Measurements from ENCODE around the gene AGAP1.

The AGAP1 gene

DNA sequence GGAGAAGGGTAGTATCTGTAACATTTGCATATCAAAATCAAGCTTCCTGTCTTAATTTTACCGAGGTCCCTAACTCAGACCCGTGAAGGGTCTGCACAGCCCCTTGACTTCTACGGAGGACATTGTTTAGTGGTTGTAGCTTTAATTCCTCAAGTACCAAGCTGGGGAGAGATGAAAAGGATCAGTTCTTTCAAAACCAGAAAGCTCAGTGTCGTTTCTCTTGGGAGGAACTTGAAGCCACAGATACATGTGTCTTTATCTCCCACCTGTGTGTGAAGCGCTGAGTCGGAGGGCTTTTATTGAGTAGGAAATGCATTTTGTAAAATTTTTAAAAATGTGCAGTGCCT, 410.7 kb downstream of the AGAP1 start:
- DNase-seq: no peak

DNA sequence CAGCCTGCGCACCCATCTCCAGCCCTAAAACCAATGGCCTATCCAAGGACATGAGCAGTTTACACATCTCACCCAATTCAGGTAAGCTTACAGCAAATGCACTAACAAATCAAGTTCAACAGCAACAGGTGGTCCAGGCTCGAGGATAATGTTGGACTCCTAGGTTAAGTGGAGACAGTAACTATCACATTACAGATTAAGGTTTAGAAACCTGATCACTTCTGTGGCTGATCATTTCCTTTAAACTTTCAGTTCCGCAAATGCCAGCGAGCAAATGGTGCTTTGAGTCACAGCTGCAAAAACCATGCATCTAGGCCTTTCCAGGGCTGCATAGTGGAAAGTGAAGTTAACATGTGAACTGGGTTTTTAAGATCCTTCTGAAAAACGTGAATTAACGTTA, 415.0 kb downstream of the AGAP1 start:
- no peak for DNase-seq

DNA sequence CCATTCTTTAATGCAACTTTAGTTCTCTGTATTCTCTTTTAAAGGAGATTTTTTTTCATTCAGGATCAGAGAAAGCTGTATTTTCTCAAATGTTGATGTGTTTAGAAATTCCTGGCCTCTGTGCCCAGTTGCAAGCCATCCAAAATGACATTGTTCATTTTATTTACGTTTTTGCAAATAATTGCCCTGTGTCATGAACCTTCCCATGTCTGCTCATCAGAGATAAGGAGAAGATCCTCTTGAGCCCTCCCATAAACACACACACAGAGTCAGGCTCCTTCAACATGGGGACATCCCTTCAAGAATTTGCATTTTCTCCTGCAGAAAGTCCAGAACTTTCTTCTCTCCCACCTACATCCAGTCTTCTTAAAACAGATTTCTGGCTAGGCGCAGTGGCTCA, 415.5 kb downstream of the AGAP1 start:
- no peak for DNase-seq

DNA sequence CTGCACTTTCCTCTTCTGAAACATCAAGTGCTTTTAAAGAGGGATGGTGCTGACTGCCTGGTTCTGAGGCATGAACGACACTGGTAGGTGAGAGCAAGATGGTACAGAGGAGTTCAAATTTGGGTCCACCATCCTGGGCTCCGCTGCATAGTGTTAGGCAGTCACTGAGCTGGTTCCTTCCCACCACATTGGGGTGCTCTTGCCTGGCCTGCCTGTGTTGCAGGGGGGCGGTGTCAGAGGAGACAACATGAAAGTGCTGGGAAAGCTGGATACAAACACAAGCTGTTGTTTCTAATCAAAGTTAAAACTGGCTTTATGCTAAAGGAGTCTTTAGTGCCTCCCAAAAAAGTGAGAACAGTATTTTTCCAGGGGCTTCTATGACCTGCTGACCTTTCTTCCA, 416.2 kb downstream of the AGAP1 start:
- DNase-seq: no peak

DNA sequence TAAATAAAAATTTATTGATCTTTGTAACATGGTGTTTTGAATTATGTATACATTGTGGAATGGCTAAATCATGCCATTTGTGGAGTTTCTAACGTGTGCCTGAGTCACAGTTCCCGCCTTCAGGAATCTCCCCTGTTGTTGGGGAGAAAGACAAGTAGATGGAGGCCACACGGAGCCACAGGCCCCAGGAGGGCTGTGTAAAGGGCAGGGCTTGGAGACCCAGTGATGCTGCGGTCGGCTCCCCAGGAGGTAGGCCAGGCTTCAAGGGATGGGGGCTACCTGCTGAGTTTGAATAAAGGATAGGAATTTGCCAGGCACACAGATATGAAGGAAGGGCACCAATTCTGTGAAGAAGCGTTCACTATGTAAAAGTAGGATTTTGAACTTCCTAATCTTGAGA, 417.3 kb downstream of the AGAP1 start:
- DNase-seq: no peak

DNA sequence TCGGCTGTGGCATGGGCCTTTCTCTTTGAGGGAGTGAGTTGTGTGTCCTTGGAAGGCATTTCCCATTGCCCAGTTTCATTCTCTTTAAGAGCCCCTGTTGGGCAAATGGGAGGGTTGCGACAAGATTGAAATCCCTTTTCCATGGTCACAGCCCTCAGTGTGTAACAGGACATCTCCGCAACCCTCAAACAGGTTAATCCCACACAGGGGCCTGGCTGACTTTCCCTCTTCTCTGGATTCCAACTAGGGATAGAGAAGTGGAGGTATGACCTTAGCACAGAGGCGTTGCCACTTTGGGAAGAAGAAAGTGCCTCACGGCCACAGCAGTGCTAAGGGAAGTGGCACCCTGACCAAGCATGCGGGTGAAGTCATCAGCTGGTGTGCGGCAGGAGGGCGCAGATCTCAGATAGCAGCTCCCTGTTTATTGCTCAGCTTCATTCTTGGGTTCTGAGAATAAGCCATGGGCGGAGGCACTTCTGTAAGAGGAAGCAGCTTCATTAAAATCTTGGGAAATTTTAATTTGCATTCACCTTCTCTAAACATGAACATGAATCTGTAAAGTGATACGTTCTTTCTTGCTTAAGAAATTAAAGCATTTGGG, 417.9 kb downstream of the AGAP1 start:
- no peak for DNase-seq

DNA sequence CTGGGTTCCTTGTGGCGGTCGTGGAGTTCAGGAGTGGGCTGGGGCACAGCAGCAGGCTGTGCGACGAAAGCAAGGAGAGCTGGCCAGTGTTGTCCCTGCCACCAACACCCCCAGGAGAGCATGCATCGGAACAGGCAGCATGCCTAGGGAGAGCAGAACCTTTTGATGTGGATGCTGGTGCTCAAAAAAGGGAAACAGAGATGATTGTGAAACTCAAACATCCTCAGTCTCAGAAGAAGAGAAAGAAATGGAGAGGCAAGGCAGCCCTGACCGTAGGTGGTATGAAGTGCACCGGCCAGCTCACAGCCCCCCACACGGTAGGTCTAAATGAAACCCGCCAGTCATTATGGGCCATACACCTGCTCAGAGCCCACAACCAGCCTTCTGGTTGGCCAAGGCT, 420.9 kb downstream of the AGAP1 start:
- DNase-seq: no peak

DNA sequence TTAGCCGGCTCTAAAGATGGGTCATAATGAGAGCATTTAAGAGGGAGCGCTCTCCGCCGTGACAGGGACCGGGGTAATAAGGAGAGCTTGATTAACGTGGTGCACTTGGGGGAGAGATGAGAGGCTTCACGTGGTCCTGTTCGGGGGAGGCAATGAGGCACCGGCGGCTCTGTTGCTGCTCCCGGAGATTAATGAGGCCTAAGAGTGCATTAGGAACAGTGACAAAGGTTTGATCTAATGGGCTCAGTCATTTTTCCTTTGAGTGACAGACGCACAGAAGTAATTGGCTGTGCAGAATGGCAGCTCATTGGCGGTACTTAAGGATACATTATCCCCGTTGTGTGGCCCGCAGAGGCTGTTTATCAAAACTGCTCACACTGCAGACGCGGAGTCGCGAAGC, 423.7 kb downstream of the AGAP1 start:
- no peak for DNase-seq

DNA sequence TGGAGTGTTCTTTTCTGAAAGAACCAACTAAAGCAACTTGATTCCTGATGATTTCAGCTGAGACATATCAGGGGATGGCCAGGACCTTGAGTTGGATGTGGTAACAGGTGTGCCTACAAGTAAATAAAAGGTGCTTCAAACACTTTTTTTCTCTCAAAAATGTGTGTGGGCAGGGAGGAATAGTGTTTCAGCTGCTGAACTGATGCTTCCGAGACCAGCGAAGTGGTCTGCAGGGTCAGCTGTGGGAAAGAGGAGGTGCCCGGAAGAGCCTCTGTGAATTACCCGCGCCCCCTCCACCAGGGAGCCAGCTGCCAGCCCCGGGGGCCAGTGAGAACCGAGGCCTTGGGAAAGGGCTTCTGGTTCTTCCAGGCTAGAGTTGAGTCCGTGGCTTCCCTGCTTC, 425.0 kb downstream of the AGAP1 start:
- no peak for DNase-seq

DNA sequence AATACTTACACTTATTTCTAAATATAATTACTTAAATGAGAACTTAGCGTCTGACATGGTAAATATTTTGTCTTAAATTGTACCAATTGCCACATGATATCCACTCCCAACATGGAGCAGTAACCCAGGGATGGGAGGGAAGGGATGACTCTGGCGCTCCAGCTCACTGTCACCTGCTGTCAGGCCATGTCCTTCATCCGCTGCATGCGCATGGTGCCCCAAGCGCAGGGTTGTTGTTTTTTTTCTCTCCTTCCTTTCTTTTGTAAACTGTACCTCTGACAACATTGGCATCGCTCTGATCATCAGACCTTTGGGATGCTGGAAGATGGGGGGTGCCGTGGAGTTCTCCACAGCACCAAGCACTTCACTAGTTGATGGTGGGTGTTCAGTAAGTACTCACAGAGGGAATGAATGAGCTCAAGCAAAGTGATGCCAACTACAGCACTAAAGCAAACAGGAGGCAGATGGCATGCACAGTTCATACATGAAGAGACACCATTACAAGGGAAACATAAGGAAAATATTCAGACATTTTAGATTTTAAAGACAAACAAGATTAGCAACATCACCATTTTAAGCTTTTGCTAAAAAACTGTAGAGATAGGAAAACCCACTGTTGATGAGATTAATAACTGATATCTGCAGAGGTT, 426.5 kb downstream of the AGAP1 start:
- DNase-seq: no peak

DNA sequence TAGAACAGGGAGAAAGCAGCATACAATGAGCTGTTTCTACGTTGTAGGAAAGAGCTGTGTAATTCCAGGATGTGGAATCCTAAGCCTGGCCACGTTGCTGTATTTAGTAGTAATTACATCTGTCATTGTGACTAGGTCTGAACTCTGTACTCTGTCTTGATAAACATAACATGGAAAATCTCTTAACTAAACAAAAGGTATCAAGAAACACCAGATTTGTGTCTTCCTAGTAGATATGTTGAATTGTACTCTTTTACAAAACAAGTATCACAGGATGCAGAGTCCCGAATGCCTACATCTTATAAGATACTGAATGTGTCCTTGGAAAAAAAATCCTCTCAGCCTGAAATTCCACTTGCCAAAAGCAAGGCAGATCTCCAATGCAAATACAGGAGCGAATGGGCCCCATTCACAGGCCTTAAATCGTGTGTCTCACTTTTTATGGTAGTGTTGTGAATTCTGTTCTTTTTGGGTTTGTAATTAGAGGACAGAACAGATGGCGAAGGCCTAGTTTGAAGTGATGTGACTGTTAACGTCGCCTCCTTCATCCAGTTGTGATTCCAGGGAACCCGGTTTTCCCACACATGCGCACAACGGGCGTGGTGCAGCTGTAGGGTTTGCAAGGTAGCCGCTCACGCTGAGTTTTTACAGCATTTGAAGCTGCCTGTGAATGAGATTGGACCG, 427.8 kb downstream of the AGAP1 start:
- no peak for DNase-seq

DNA sequence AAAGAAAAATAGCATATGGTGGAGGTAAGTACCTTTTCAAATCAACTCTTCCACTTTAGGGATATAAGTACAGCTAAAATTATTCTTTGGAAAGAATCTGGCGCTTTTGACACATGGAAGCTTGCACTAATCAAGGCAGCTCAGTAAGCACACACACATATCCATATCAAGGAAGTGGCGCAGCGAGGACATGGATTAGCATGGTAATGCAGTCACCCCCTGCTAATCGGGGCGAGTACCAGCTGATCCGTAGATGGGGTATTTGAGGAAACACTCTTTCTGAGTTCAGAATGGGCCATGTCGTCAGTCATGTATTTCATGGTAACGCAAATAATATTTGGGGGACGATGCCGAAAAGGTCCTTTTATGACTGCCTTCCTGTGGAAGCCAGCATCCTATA, 429.0 kb downstream of the AGAP1 start:
- DNase-seq: no peak

DNA sequence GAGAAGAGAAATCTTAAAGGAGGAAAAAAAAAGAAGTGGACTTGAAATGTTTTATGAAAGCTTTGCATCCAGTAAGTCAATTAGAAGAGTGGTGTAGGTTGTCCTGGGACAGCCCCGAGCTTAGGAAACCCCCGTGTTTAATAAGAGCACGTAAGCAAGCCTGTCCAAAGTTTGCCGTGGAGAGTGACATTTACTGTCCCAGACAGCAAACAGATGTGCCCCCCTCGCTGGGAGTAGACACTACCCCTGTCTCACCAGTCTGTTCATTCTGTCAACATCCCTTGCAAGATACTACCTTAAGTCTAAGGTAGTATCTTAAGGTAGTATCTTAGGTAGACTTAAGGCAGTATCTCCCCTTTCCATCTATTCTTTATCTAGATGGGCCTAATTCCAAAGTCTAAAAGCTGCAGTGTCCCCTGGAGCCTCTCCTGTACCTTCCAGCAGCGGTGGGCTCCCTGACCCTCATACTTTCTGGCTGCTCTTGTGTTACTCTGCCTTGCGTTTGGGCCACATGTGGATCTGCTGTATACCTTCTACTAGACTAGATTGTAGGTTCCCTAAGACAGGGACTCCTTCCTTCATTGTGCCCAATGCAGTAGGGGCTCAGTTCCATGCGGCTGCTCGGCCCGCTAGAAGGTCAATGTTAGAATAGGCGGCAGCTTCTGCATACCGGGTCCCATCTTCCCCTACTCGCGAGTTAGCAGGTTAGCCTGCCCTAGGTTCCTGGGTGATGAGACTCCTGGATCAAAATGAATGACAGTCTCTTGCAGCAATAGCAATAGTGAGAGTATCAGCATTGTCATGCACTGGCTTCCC, 430.2 kb downstream of the AGAP1 start:
- DNase-seq: no peak

DNA sequence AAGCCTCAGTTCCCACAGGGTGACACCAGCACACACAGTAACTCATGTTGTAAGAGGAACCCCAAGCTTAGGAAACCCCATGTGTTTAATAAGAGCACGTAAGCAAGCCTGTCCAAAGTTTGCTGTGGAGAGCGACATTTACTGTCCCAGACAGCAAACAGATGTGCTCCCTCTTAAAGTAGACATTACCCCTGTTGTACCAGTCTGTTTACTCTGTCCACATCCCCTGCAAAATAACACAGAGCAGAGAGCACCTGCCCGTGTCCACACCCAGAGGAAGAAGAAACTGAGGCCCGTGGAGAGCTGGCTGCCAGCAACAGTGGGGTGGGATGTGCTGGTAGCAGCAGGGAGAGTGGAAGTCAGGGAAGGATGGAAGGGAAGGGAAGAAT, 430.8 kb downstream of the AGAP1 start:
- no peak for DNase-seq

DNA sequence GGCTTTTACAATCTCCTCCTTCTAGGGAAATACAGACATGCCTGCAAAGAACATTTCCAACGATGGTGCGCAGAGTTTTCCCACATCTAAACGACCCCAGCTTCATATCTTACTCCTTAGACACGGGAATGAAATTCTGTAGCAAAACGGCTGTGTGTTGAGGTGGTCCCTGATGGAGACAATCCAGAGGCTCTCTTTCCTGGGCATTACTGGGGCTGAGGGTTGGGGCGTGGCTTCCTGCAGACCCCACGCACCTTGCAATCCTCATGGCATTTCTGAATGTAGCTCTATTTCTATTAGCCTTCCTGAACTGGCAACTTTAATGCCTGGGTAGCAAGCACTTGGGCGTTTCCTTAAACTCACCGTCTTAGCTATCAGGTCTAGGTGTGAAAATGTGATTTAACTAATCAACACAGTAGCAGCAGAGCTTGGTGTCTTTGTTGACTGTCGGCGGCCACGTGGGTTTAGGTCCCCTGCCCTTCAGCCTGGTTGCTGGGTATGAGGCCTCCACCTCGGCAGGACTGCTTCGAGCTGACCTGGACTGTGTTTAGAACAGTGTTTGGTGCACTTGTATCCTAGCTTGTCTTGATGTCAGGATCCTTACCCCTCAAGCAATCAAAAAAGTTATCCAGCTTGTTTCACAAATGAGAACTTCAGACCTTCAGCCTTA, 431.5 kb downstream of the AGAP1 start:
- no peak for DNase-seq

DNA sequence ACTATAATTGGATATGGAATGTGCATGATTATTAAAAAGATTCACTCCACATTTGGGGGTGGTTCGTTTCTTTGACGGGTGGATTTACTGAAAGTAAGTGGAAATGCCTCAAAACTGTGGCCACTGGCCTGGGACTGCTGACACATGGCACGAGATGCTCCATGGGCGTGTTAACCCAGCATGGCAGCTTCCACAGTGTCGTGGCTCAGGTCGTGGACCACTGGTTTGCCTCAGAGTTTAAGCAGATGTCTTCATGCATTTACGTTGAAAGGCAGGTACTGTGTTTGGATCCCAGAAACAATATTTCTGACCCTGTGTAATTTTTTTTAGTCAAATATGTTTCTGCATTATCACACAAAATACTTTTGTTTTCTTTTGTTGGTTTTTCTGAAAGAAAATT, 432.4 kb downstream of the AGAP1 start:
- DNase-seq: no peak

DNA sequence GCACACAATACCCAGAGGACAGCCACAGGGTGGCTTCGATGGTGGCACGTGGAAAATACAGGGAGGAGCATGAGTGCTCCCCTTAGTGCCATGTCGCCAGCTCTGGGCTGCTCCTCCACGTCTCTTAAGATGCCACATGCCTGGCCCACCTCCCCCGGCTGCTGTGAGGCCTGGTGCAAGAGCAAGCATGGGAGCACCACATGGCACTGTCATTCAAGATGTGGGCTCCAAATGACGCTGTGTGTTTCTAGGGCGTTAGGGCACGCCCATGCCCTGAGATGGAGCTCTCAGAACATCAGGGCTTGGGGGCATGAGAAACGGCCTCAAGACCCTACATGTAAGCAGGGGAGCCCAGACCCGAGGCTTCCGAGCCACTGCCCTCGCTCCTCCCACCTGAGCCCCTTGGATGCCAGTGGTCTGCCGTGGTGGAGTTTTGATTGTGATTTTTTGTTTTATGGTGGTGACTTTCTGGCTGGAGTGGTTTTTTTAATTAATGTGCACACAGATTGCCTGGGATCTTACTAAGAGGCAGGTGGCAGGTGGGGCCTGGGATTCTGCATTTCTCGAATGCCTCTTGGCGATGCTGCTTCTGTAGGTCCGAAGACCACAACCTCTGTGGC, 435.0 kb downstream of the AGAP1 start:
- DNase-seq: no peak

DNA sequence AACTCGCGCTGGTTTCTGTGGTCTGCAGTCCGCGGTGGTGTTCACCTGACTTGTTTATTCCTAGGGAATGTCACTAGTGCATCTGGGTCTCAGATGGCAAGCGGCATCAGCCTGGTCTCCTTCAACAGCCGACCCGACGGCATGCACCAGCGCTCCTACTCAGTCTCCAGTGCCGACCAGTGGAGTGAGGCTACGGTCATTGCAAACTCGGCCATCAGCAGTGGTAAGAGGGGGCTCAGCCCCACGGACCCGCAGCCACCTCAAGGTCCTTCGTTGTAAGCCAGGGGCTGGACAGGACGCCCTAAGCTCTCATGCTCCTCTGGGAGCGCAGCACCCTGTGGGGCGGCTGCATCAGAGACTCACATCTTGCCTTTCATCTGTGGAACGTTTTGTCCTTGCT, 436.9 kb downstream of the AGAP1 start:
- DNase-seq: no peak

DNA sequence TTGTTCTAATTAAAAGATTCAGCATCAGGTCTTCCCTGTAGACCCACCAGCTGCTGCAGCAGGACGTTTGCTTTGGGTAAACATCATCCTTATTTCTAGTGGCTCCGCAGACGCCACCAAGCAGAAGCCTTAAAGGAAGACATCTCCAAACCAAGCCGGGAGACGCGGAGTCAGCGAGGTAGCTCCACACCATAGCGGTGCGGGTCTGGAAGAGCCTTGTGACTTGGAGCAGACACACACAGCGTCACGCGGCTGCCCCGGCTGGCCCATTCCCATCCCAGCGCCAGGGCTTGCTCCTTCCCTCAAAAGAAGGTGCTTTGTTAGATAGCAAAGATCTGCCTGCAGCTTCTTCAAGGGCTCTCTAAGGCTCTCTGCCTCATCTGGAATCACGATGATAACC, 437.8 kb downstream of the AGAP1 start:
- DNase-seq: no peak

DNA sequence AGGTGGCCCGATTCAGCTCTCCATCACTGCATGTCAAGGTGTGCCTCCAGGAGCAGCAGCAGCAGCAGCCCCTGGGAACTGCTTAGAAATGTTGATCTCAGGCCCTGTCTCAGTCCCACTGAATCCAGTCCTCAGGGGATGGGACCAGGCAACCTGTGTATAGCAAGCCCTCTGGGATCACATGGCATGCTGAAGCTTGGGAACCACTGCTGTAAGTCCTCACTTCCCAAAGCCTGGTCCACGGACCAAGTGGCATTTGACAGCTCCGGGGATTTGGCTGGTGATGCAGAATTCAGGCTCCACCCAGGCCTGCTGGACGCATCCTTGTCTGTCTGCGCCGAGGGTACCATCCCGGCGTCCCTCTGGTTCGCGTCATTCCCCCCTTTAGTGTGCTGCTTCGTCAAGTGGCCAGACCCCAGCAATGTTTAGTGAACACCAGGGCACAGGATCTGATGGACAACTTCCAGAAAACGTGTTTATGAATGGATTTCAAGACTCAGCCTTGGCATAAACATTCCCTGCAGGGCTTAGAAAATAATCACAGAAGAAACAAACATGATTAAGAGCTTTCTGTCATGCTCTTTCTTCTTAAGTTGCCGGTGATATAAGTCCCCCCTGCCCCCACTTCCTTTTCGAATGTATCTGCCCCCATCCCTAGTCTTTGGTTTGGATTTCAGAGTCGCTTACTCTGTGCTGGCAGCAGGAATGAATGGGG, 440.4 kb downstream of the AGAP1 start:
- no peak for DNase-seq

DNA sequence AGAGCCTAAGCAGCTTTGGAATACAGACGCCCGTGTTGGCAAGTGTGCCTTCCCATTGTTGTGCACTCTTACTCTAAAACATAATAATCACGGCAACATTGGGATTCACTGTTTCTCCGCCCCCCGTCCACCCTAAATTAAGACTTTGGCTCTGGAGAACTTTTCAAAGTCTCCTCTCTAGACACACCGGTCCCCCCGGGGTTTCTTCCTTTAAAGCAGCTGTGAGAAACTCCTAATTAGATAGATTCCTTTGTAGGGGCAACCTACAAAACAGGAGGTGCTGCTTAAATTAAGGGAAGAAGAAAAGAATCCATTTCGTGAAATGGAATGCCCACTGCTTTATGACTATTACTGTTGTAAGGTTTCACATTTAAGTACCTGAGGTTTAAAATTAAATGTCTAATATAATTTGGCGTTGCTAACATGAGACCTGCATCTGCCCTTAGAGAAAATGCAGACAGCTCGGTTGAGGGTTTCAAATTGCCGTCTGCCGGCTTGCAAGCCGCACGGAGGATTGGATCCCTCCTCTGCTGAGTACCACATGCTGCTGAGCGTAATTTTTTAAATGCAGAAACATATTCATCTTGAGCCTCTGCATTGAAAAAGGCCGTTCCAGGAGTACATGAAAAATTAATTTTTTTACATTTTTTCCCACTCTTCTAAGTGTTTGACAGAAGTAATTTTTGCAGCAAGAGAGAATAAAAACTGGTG, 441.1 kb downstream of the AGAP1 start:
- DNase-seq: no peak

DNA sequence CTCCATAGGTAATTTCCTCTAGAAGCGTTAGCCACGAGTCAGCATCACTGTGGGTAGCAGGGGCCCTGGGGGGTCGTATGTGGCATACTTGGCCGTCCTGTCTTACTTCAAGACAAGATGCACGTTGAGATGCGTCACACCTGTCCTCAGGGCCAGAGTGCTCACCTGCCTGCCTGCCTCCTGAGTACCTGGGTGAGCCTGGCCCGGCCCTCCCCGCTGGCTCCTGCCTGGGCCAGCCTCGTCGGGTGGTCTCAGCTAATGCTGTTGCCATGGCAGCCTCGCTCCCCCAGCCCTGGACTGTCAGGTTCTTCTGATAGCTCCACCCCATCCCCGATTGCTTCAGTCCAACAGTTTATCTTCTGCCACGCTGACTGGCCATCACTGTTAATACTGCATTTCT, 441.9 kb downstream of the AGAP1 start:
- DNase-seq: no peak

Data from CD4-positive, alpha-beta T cell treated with Interleukin-10 for 1 hour (primary cell).